Glutamatergic neuron (in vitro differentiated cells): Measurements from ENCODE around the gene JAKMIP1. TPM values are rescaled to one million over a fixed set of nuclear protein-coding genes. Genes with fewer than 3 reads are reported as not detected.

Source experiments
- DNase-seq: peaks from one replicate; pipeline ENCODE4 v3.0.0; 2022
- H3K27ac Mint-ChIP-seq: one replicate; pipeline ENCODE4 v1.8.0; 2020; ENCODE audit warnings: mild to moderate bottlenecking, mixed read lengths, inconsistent platforms; ENCODE audit not compliant: unreplicated experiment
- H3K27me3 Mint-ChIP-seq: one replicate; pipeline ENCODE4 v1.8.0; 2020; ENCODE audit warnings: mild to moderate bottlenecking, moderate library complexity, mixed read lengths, inconsistent platforms; ENCODE audit not compliant: unreplicated experiment
- H3K36me3 Mint-ChIP-seq: one replicate; pipeline ENCODE4 v1.8.0; 2020; ENCODE audit warnings: mild to moderate bottlenecking, mixed read lengths, inconsistent platforms; ENCODE audit not compliant: unreplicated experiment
- H3K4me1 Mint-ChIP-seq: one replicate; pipeline ENCODE4 v1.8.0; 2020; ENCODE audit warnings: mild to moderate bottlenecking, low read depth, mixed read lengths, inconsistent platforms; ENCODE audit not compliant: unreplicated experiment
- H3K4me3 Mint-ChIP-seq: one replicate; pipeline ENCODE4 v1.8.0; 2020; ENCODE audit warnings: mild to moderate bottlenecking, mixed read lengths, inconsistent platforms; ENCODE audit not compliant: unreplicated experiment
- H3K9me3 Mint-ChIP-seq: one replicate; pipeline ENCODE4 v1.8.0; 2020; ENCODE audit warnings: mild to moderate bottlenecking, moderate library complexity, mixed read lengths, inconsistent platforms; ENCODE audit not compliant: unreplicated experiment
- CTCF ChIP-seq: fragments of 200-600 bp; sonication (generic); IDR thresholded peaks from one replicate; pipeline ENCODE4 v1.5.0; 2021; ENCODE audit not compliant: partially characterized antibody, unreplicated experiment
- total RNA-seq: library from RNA; stranded (reverse); fragmentation: NEBNext Ultra II Directional; extraction: Animal tissue kit (Norgen Biotek cat#: 25700); gene quantifications from one replicate; pipeline ENCODE4 v1.2.1, GENCODE V29; 2021; ENCODE audit not compliant: unreplicated experiment

JAKMIP1 gene
- total RNA-seq, 1 donor from 2014 or later, result 2.4 TPM

- Mint-ChIP-seq H3K27ac (no peak overlapping the region), H3K4me3 (no peak overlapping the region), H3K4me1 (no peaks in the 10 kb centered on the region), H3K36me3 (no peaks in the 10 kb centered on the region), H3K27me3 (peaks cover 2% of the 10 kb centered on the region), H3K9me3 (no peaks in the 10 kb centered on the region)
- TF ChIP-seq CTCF, result no peak
- no peak for DNase-seq
These were observed 109.4 kb downstream of the JAKMIP1 start for GRCh38 chr4:6090931-6091330.

GRCh38 chr4:6088950-6089349 lies 111.4 kb downstream of the JAKMIP1 start:
- H3K4me1 Mint-ChIP-seq, result no peaks in the 10 kb centered on the region
- H3K27ac Mint-ChIP-seq, result no peak overlapping the region
- peaks cover 2% of the 10 kb centered on the region for H3K27me3 Mint-ChIP-seq

GRCh38 chr4:6087669-6088341 lies 112.5 kb downstream of the JAKMIP1 start:
- Mint-ChIP-seq H3K4me3 (no peak overlapping the region), H3K27ac (no peak overlapping the region), H3K4me1 (no peaks in the 10 kb centered on the region), H3K9me3 (no peaks in the 10 kb centered on the region), H3K27me3 (peaks cover 2% of the 10 kb centered on the region), H3K36me3 (peaks cover 4% of the 10 kb centered on the region)
- DNase-seq, result peak; percentile 66
- TF ChIP-seq CTCF, result peak; percentile 72

More at GRCh38 chr4:6088950-6089349, 111.4 kb downstream of the JAKMIP1 start:
- DNase-seq, result no peak
- peaks cover 4% of the 10 kb centered on the region for H3K36me3 Mint-ChIP-seq
- H3K4me3 Mint-ChIP-seq, result no peak overlapping the region
- H3K9me3 Mint-ChIP-seq, result no peaks in the 10 kb centered on the region
- no peak for TF ChIP-seq CTCF

- no peak for TF ChIP-seq CTCF
- no peak for DNase-seq
- H3K36me3 Mint-ChIP-seq, result peaks cover 4% of the 10 kb centered on the region
- H3K9me3 Mint-ChIP-seq, result no peaks in the 10 kb centered on the region
- no peak overlapping the region for H3K27ac Mint-ChIP-seq
- peaks cover 2% of the 10 kb centered on the region for H3K27me3 Mint-ChIP-seq
- H3K4me1 Mint-ChIP-seq, result no peaks in the 10 kb centered on the region
- no peak overlapping the region for H3K4me3 Mint-ChIP-seq
These were observed 113.5 kb downstream of the JAKMIP1 start for GRCh38 chr4:6086846-6087245.

GRCh38 chr4:6085691-6086628 lies 114.4 kb downstream of the JAKMIP1 start:
- no peak for TF ChIP-seq CTCF
- H3K4me3 Mint-ChIP-seq, result no peak overlapping the region
- H3K27ac Mint-ChIP-seq, result no peak overlapping the region
- H3K4me1 Mint-ChIP-seq, result no peaks in the 10 kb centered on the region
- H3K9me3 Mint-ChIP-seq, result no peaks in the 10 kb centered on the region
- peaks cover 4% of the 10 kb centered on the region for H3K36me3 Mint-ChIP-seq
- no peak for DNase-seq
- H3K27me3 Mint-ChIP-seq, result peaks cover 2% of the 10 kb centered on the region
